Stimulated activated CD8-positive, alpha-beta memory T cell treated with anti-CD3 and anti-CD28 coated beads, Interleukin-15, amount 100 ng/mL, for 1 hour (primary cell): ENCODE measurements around the gene KLF13.

Experiments used
- DNase-seq: peaks from one replicate; pipeline ENCODE4 v3.0.0-alpha.2; 2020; ENCODE audit warnings: low read depth

Gene KLF13

GRCh38 chr15:31364301-31365031 lies 37.8 kb downstream of the KLF13 start:
- no peak for DNase-seq

GRCh38 chr15:31365032-31365654 lies 38.5 kb downstream of the KLF13 start:
- DNase-seq: no peak

GRCh38 chr15:31365655-31366127 lies 39.1 kb downstream of the KLF13 start:
- peak; percentile 56 for DNase-seq

GRCh38 chr15:31366169-31366734 lies 39.6 kb downstream of the KLF13 start:
- DNase-seq: no peak

GRCh38 chr15:31367021-31367729 lies 40.5 kb downstream of the KLF13 start:
- no peak for DNase-seq

- no peak for DNase-seq
Measured at GRCh38 chr15:31367730-31368344, 41.2 kb downstream of the KLF13 start.

GRCh38 chr15:31369727-31370126 lies 43.1 kb downstream of the KLF13 start:
- no peak for DNase-seq

- DNase-seq: no peak
Measured at GRCh38 chr15:31371520-31372240, 45.0 kb downstream of the KLF13 start.

- DNase-seq: no peak
Measured at GRCh38 chr15:31372635-31373091, 46.0 kb downstream of the KLF13 start.

GRCh38 chr15:31373096-31373865 lies 46.6 kb downstream of the KLF13 start:
- DNase-seq: no peak

- no peak for DNase-seq
Measured at GRCh38 chr15:31373970-31374369, 47.3 kb downstream of the KLF13 start.

GRCh38 chr15:31374489-31374888 lies 47.9 kb downstream of the KLF13 start:
- no peak for DNase-seq

GRCh38 chr15:31374986-31375385 lies 48.4 kb downstream of the KLF13 start:
- DNase-seq: no peak

- no peak for DNase-seq
Measured at GRCh38 chr15:31375772-31376171, 49.1 kb downstream of the KLF13 start.

GRCh38 chr15:31376511-31376910 lies 49.9 kb downstream of the KLF13 start:
- no peak for DNase-seq

GRCh38 chr15:31377030-31377429 lies 50.4 kb downstream of the KLF13 start:
- DNase-seq: no peak

- no peak for DNase-seq
Measured at GRCh38 chr15:31378363-31378903, 51.8 kb downstream of the KLF13 start.

- DNase-seq: no peak
Measured at GRCh38 chr15:31379042-31379441, 52.4 kb downstream of the KLF13 start.

GRCh38 chr15:31379577-31379976 lies 52.9 kb downstream of the KLF13 start:
- no peak for DNase-seq
